Neural cell (in vitro differentiated cells): ENCODE results near the gene HIPK1. TPM values are rescaled to one million over a fixed set of nuclear protein-coding genes. Genes with fewer than 3 reads are reported as not detected.

ENCODE experiments used
- H2AFZ ChIP-seq: fragments of 200-600, 300-800 bp; sonication (generic), shearing (Covaris generic); 2 replicates; pipeline ENCODE4 v1.6.0; 2014; ENCODE audit warnings: low read depth, mild to moderate bottlenecking, antibody characterized with exemption, low read length, moderate library complexity
- H3F3A ChIP-seq: fragments of 200-600 bp; shearing (Covaris generic); 2 replicates; pipeline ENCODE4 v1.6.1; 2016; ENCODE audit warnings: mild to moderate bottlenecking, moderate library complexity, mixed read lengths, antibody characterized with exemption, low read length; ENCODE audit not compliant: insufficient read depth, poor library complexity, severe bottlenecking
- H3K27ac ChIP-seq: fragments of 200-600, 300-800 bp; sonication (generic), shearing (Covaris generic); 2 replicates; pipeline ENCODE4 v1.5.1; 2014; ENCODE audit warnings: mild to moderate bottlenecking, low read length, moderate library complexity
- H3K27me3 ChIP-seq: fragments of 300-800, 200-600 bp; sonication (generic), shearing (Covaris generic); 2 replicates; pipeline ENCODE4 v1.6.0; 2014; ENCODE audit warnings: mild to moderate bottlenecking, low read depth, low read length, moderate library complexity; ENCODE audit not compliant: insufficient read depth
- H3K36me3 ChIP-seq: fragments of 300-800, 200-600 bp; sonication (generic), shearing (Covaris generic); 2 replicates; pipeline ENCODE4 v1.5.1; 2014; ENCODE audit warnings: mild to moderate bottlenecking, antibody characterized with exemption, low read length, moderate library complexity; ENCODE audit not compliant: insufficient read depth
- H3K4me2 ChIP-seq: fragments of 300-800, 200-600 bp; sonication (generic), shearing (Covaris generic); 2 replicates; pipeline ENCODE4 v1.6.0; 2014; ENCODE audit warnings: mild to moderate bottlenecking, low read length
- H3K4me3 ChIP-seq: fragments of 300-800, 200-600 bp; sonication (generic), shearing (Covaris generic); 2 replicates; pipeline ENCODE4 v1.5.1; 2014; ENCODE audit warnings: mild to moderate bottlenecking, low read length, moderate library complexity
- H3K79me2 ChIP-seq: fragments of 200-600 bp; shearing (Covaris generic); replicated peaks from 2 replicates; pipeline ENCODE4 v1.6.0; 2014; ENCODE audit warnings: mild to moderate bottlenecking, low read length, moderate library complexity; ENCODE audit not compliant: insufficient read depth
- H3K9ac ChIP-seq: fragments of 300-800, 200-600 bp; sonication (generic), shearing (Covaris generic); 2 replicates; pipeline ENCODE4 v1.6.1; 2016; ENCODE audit warnings: mild to moderate bottlenecking, low read length, mixed read lengths
- H3K9me2 ChIP-seq: fragments of 200-600 bp; shearing (Covaris generic); 2 replicates; pipeline ENCODE4 v1.6.1; 2016; ENCODE audit warnings: mild to moderate bottlenecking, low read length, mixed read lengths; ENCODE audit not compliant: insufficient read depth
- H3K9me3 ChIP-seq: fragments of 200-600, 300-800 bp; sonication (generic), shearing (Covaris generic); 2 replicates; pipeline ENCODE4 v1.6.1; 2016; ENCODE audit warnings: mild to moderate bottlenecking, mixed run types, low read length, moderate library complexity, mixed read lengths
- H4K20me1 ChIP-seq: fragments of 200-600 bp; shearing (Covaris generic); 2 replicates; pipeline ENCODE4 v1.6.1; 2016; ENCODE audit warnings: mild to moderate bottlenecking, mixed run types; ENCODE audit not compliant: insufficient read depth
- CTCF ChIP-seq: fragments of 450-650 bp; IDR thresholded peaks from 2 replicates; pipeline ENCODE4 v1.5.1; 2014; ENCODE audit warnings: antibody characterized with exemption, mild to moderate bottlenecking, moderate library complexity; ENCODE audit not compliant: poor library complexity, severe bottlenecking
- EP300 ChIP-seq: fragments of 450-650 bp; conservative IDR thresholded peaks from 2 replicates; pipeline ENCODE4 v1.6.1; 2014; ENCODE audit warnings: antibody characterized with exemption, mild to moderate bottlenecking, moderate library complexity; ENCODE audit not compliant: poor library complexity, severe bottlenecking
- EZH2 ChIP-seq: fragments of 200-600, 300-800 bp; shearing (Covaris generic), sonication (generic); IDR thresholded peaks from 2 replicates; pipeline ENCODE4 v1.6.1; 2014; ENCODE audit warnings: antibody characterized with exemption, low read length, borderline replicate concordance, mild to moderate bottlenecking; ENCODE audit not compliant: insufficient read depth, poor library complexity, severe bottlenecking
- MXI1 ChIP-seq: fragments of 450-650 bp; conservative IDR thresholded peaks from 2 replicates; pipeline ENCODE4 v1.6.1; 2014; ENCODE audit warnings: antibody characterized with exemption, mild to moderate bottlenecking; ENCODE audit not compliant: poor library complexity, severe bottlenecking
- POLR2AphosphoS5 ChIP-seq: IDR thresholded peaks from 2 replicates; pipeline ENCODE4 v1.6.1; 2012
- RAD21 ChIP-seq: fragments of 450-650 bp; conservative IDR thresholded peaks from 2 replicates; pipeline ENCODE4 v1.6.1; 2014; ENCODE audit warnings: antibody characterized with exemption, mild to moderate bottlenecking, moderate library complexity
- SMC3 ChIP-seq: fragments of 450-650 bp; conservative IDR thresholded peaks from 2 replicates; pipeline ENCODE4 v1.6.1; 2014; ENCODE audit warnings: antibody characterized with exemption, mild to moderate bottlenecking, moderate library complexity; ENCODE audit not compliant: poor library complexity
- TAF1 ChIP-seq: IDR thresholded peaks from 2 replicates; pipeline ENCODE4 v1.6.1; 2012; ENCODE audit warnings: low read depth
- polyA plus RNA-seq: library from polyadenylated mRNA; depleted of rRNA; stranded (reverse); fragments of >200 nt; gene quantifications from 2 replicates; pipeline ENCODE4 v1.2.3, GENCODE V29; 2014
- TF ChIP-seq, protein P1 (sequence below): IDR thresholded peaks from 2 replicates; pipeline ENCODE4 v1.6.1; 2012; ENCODE audit warnings: borderline replicate concordance

The HIPK1 gene
- polyA plus RNA-seq, 1 donor from 2014 or later: 22.9 TPM

DNA sequence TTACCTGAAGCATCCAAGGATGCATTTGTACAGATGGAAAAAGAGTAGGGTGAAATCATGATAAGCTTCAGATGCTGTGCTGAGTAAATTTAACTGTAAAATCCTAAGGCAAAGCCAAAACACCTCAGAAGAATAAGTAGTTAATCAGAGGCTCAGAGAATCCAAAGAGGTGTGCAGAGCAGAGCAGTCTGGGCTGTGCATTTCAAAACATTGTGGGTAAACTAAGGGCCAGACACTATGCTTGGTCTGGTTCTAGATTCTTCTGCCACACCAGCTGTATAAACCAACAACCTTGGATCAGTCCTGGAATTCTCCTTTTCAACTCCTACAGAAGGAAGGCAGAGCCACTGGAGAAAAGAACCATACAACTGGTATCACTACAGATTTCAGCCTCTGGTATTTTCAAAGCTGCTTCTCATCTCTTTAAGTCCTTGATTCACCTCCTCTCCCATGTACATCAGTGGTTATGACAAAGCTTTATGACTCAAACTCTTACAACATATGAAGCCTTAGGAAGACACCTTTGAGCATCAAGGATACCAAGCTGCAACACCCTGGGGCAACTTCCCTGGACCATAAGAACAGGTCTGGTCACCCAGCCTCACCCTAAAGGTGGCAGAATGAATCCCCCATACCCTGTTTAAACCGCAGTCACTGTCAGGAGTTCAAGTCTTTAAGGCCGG lies 11.6 kb upstream of the HIPK1 start:
- Histone ChIP-seq H4K20me1 (no peaks in the 10 kb centered on the region), H3K9me2 (no peaks in the 10 kb centered on the region), H3K4me2 (no peak overlapping the region), H3K36me3 (no peaks in the 10 kb centered on the region), H2AFZ (no peak overlapping the region), H3K9me3 (no peaks in the 10 kb centered on the region), H3K79me2 (no peaks in the 10 kb centered on the region), H3K27ac (no peak overlapping the region), H3K9ac (no peak overlapping the region), H3K4me3 (no peak overlapping the region), H3F3A (no peaks in the 10 kb centered on the region), H3K27me3 (no peaks in the 10 kb centered on the region)
- TF ChIP-seq MXI1: no peak
- no peak for TF ChIP-seq EZH2
- no peak for TF ChIP-seq CTCF
- TF ChIP-seq EP300: no peak
- TF ChIP-seq RAD21: no peak
- TF ChIP-seq POLR2AphosphoS5: no peak
- TF ChIP-seq, protein P1, sequence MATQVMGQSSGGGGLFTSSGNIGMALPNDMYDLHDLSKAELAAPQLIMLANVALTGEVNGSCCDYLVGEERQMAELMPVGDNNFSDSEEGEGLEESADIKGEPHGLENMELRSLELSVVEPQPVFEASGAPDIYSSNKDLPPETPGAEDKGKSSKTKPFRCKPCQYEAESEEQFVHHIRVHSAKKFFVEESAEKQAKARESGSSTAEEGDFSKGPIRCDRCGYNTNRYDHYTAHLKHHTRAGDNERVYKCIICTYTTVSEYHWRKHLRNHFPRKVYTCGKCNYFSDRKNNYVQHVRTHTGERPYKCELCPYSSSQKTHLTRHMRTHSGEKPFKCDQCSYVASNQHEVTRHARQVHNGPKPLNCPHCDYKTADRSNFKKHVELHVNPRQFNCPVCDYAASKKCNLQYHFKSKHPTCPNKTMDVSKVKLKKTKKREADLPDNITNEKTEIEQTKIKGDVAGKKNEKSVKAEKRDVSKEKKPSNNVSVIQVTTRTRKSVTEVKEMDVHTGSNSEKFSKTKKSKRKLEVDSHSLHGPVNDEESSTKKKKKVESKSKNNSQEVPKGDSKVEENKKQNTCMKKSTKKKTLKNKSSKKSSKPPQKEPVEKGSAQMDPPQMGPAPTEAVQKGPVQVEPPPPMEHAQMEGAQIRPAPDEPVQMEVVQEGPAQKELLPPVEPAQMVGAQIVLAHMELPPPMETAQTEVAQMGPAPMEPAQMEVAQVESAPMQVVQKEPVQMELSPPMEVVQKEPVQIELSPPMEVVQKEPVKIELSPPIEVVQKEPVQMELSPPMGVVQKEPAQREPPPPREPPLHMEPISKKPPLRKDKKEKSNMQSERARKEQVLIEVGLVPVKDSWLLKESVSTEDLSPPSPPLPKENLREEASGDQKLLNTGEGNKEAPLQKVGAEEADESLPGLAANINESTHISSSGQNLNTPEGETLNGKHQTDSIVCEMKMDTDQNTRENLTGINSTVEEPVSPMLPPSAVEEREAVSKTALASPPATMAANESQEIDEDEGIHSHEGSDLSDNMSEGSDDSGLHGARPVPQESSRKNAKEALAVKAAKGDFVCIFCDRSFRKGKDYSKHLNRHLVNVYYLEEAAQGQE: no peak
- TF ChIP-seq TAF1: no peak
- no peak for TF ChIP-seq SMC3

DNA sequence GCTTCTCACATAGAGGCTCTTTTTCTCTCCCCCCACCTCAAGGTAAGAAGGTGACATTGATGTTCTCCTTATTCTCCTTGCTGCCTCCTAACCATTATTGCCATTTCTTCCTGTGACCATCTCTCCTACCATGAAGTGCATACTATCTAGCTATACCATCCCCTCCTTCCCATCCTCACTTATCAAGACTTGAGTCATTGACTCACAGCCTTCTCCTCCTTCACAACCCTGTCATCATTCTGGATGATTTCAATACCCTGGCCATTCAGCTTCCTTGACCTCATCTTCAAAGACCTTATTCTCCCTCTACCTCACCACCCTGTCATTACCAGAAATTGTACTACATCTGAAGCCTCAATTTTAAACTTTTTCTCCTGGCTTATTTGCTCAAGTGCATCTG lies 10.9 kb upstream of the HIPK1 start:
- H3K27me3 ChIP-seq: no peaks in the 10 kb centered on the region
- no peak overlapping the region for H2AFZ ChIP-seq
- no peak overlapping the region for H3K4me3 ChIP-seq

More for the DNA sequence above, 10.9 kb upstream of the HIPK1 start:
- TF ChIP-seq POLR2AphosphoS5: no peak
- no peak for TF ChIP-seq RAD21
- no peak for TF ChIP-seq EZH2
- TF ChIP-seq CTCF: no peak
- TF ChIP-seq SMC3: no peak
- no peak for TF ChIP-seq MXI1
- TF ChIP-seq EP300: no peak
- Histone ChIP-seq H3K27ac (no peak overlapping the region), H3K4me2 (no peak overlapping the region), H4K20me1 (no peaks in the 10 kb centered on the region), H3K36me3 (no peaks in the 10 kb centered on the region), H3K9me2 (no peaks in the 10 kb centered on the region), H3K9ac (no peak overlapping the region), H3K79me2 (no peaks in the 10 kb centered on the region), H3F3A (no peaks in the 10 kb centered on the region), H3K9me3 (no peaks in the 10 kb centered on the region)
